ENCODE data around the gene IGFBP2. TPM values are rescaled to one million over a fixed set of nuclear protein-coding genes. Genes with fewer than 3 reads are reported as not detected.

The IGFBP2 gene
- total and polyA plus RNA-seq, 2 experiments from 2014 or later = 163 to 338 TPM

GRCh38 chr2:216643986-216644659, 10.9 kb downstream of the IGFBP2 start:
- no peaks in the 10 kb centered on the region for H3K27me3 ChIP-seq
- no peaks in the 10 kb centered on the region for H3K9me2 ChIP-seq (replicated peaks; ENCODE audit: insufficient read depth)
- no peak overlapping the region for H2AFZ ChIP-seq
- DNase-seq (ENCODE audit: low spot score) = no peak
- no peak for TF ChIP-seq EZH2phosphoT487 (IDR thresholded peaks at IDR 0.05; ENCODE audit: low read depth, severe bottlenecking, unreplicated experiment)
- TF ChIP-seq CTCF (IDR thresholded peaks at IDR 0.05; ENCODE audit: poor library complexity) = no peak
- no peak for TF ChIP-seq EZH2 (IDR thresholded peaks at IDR 0.05; ENCODE audit: borderline replicate concordance)
- WGBS (ENCODE audit: low lambda C conversion rate, missing lambda C conversion rate) = 56% methylated on average over 5 of the region's 5 CpGs
- H3K79me2 ChIP-seq = peaks cover 34% of the 10 kb centered on the region
- no peaks in the 10 kb centered on the region for H4K20me1 ChIP-seq (ENCODE audit: insufficient read depth, poor library complexity, severe bottlenecking)
- peaks cover 18% of the 10 kb centered on the region for H3K4me1 ChIP-seq (ENCODE audit: insufficient read depth)
- H3K27ac ChIP-seq = peak overlapping the region; percentile 68
- H3K36me3 ChIP-seq (replicated peaks; ENCODE audit: insufficient read depth, low read depth) = no peaks in the 10 kb centered on the region
- no peak overlapping the region for H3K4me3 ChIP-seq
- no peak overlapping the region for H3K4me2 ChIP-seq
- no peaks in the 10 kb centered on the region for H3K9me3 ChIP-seq (ENCODE audit: low read depth)

GRCh38 chr2:216644842-216645635, 11.8 kb downstream of the IGFBP2 start:
- Histone ChIP-seq H3K27ac (peak overlapping the region; percentile 68), H3K4me1 (ENCODE audit: insufficient read depth) (peaks cover 18% of the 10 kb centered on the region), H2AFZ (no peak overlapping the region)

GRCh38 chr2:216645636-216645950, 12.4 kb downstream of the IGFBP2 start:
- TF ChIP-seq EZH2 (IDR thresholded peaks at IDR 0.05; ENCODE audit: borderline replicate concordance) (no peak), CTCF (IDR thresholded peaks at IDR 0.05; ENCODE audit: poor library complexity) (no peak), EZH2phosphoT487 (IDR thresholded peaks at IDR 0.05; ENCODE audit: low read depth, severe bottlenecking, unreplicated experiment) (no peak)
- Histone ChIP-seq H3K4me1 (ENCODE audit: insufficient read depth) (peaks cover 19% of the 10 kb centered on the region), H3K4me3 (no peak overlapping the region), H3K4me2 (no peak overlapping the region), H3K9me2 (replicated peaks; ENCODE audit: insufficient read depth) (no peaks in the 10 kb centered on the region), H3K27ac (peak overlapping the region; percentile 43), H3K36me3 (replicated peaks; ENCODE audit: insufficient read depth, low read depth) (no peaks in the 10 kb centered on the region), H4K20me1 (ENCODE audit: insufficient read depth, poor library complexity, severe bottlenecking) (no peaks in the 10 kb centered on the region), H3K79me2 (peaks cover 28% of the 10 kb centered on the region), H3K9me3 (ENCODE audit: low read depth) (no peaks in the 10 kb centered on the region), H2AFZ (no peak overlapping the region), H3K27me3 (no peaks in the 10 kb centered on the region)
- DNase-seq (ENCODE audit: low spot score) = no peak
- WGBS (ENCODE audit: low lambda C conversion rate, missing lambda C conversion rate) = 88% methylated on average over 3 of the region's 3 CpGs

More at GRCh38 chr2:216644842-216645635, 11.8 kb downstream of the IGFBP2 start:
- no peaks in the 10 kb centered on the region for H3K27me3 ChIP-seq
- TF ChIP-seq EZH2 (IDR thresholded peaks at IDR 0.05; ENCODE audit: borderline replicate concordance) (no peak), CTCF (IDR thresholded peaks at IDR 0.05; ENCODE audit: poor library complexity) (no peak), EZH2phosphoT487 (IDR thresholded peaks at IDR 0.05; ENCODE audit: low read depth, severe bottlenecking, unreplicated experiment) (no peak)
- DNase-seq (ENCODE audit: low spot score) = no peak
- no peaks in the 10 kb centered on the region for H3K9me2 ChIP-seq (replicated peaks; ENCODE audit: insufficient read depth)
- H3K36me3 ChIP-seq (replicated peaks; ENCODE audit: insufficient read depth, low read depth) = no peaks in the 10 kb centered on the region
- H3K79me2 ChIP-seq = peaks cover 27% of the 10 kb centered on the region
- WGBS (ENCODE audit: low lambda C conversion rate, missing lambda C conversion rate) = 50% methylated on average over 4 of the region's 4 CpGs
- H4K20me1 ChIP-seq (ENCODE audit: insufficient read depth, poor library complexity, severe bottlenecking) = no peaks in the 10 kb centered on the region
- H3K4me3 ChIP-seq = no peak overlapping the region
- no peak overlapping the region for H3K4me2 ChIP-seq
- H3K9me3 ChIP-seq (ENCODE audit: low read depth) = no peaks in the 10 kb centered on the region
